Right lobe of liver (tissue), 4 donors: ENCODE data around the gene UNKL.

ENCODE experiments used
- POLR2A ChIP-seq: fragments of 450-650 bp; IDR thresholded peaks from one replicate; pipeline ENCODE4 v1.6.1; 2017; ENCODE audit warnings: antibody characterized with exemption, mild to moderate bottlenecking
- TF ChIP-seq, protein P1 (sequence below), 4 donors: fragments of 200-600 bp in 3 of 4; fragments of 450-650 bp in 1 of 4; IDR thresholded peaks; one replicate each; pipeline versions ENCODE4 v1.5.1 to v1.8.0; 2016 to 2022; ENCODE audit warnings: antibody characterized with exemption in 4 of 4, mild to moderate bottlenecking in 2 of 4
- donor health status: DM: no; HTN: no; CAD: no.
- donor health status: DM: no; HTN: no; CAD: no.
- donor health status: DM: no; HTN: yes; CAD: no.

DNA sequence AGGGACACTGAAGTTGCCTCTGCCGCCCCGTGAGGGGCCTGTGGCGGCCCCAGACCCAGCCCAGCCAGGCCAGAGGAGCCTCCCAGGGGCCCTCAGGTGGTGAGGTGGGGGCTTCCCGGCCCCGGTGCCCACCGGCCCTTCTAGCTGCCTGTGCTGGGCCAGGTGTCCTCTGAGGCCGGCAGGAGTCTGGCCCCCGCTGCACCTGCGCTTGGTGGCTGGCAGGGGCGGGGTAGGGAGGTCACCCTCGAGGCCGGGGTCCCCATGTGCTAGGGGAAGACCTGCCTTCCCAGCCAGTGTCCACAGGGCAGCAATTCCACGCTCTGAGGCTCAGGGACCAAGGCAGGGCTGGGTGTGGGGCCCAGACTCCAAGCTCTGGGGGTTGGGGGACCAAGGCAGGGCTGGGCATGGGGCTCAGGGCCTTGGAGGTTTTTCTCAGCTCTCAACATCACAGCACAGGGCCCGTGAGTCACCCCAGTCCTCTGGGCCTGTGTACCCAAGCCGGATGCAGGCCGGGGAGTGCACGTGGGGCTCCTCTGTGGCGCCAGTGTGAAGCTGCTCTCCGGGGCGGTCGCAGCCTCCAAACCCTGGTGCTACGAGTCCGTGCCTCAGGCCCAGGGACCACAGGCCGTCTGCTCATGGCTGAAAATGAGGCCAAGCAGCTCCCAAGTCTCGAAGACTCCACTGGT lies 31.2 kb upstream of the UNKL start:
- TF ChIP-seq, protein P1, sequence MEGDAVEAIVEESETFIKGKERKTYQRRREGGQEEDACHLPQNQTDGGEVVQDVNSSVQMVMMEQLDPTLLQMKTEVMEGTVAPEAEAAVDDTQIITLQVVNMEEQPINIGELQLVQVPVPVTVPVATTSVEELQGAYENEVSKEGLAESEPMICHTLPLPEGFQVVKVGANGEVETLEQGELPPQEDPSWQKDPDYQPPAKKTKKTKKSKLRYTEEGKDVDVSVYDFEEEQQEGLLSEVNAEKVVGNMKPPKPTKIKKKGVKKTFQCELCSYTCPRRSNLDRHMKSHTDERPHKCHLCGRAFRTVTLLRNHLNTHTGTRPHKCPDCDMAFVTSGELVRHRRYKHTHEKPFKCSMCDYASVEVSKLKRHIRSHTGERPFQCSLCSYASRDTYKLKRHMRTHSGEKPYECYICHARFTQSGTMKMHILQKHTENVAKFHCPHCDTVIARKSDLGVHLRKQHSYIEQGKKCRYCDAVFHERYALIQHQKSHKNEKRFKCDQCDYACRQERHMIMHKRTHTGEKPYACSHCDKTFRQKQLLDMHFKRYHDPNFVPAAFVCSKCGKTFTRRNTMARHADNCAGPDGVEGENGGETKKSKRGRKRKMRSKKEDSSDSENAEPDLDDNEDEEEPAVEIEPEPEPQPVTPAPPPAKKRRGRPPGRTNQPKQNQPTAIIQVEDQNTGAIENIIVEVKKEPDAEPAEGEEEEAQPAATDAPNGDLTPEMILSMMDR (IDR thresholded peaks at IDR 0.05), result no peak
- no peak for TF ChIP-seq POLR2A
